ENCODE data around the gene NRDE2.
A peak's percentile ranks its signal among the peaks of the same experiment; 100 is the strongest.
"Not testable (repeated sequence)": the region's sequence is repeated elsewhere in the genome, so short reads cannot be mapped to it uniquely, and the experiment has no call there.

Gene NRDE2

DNA sequence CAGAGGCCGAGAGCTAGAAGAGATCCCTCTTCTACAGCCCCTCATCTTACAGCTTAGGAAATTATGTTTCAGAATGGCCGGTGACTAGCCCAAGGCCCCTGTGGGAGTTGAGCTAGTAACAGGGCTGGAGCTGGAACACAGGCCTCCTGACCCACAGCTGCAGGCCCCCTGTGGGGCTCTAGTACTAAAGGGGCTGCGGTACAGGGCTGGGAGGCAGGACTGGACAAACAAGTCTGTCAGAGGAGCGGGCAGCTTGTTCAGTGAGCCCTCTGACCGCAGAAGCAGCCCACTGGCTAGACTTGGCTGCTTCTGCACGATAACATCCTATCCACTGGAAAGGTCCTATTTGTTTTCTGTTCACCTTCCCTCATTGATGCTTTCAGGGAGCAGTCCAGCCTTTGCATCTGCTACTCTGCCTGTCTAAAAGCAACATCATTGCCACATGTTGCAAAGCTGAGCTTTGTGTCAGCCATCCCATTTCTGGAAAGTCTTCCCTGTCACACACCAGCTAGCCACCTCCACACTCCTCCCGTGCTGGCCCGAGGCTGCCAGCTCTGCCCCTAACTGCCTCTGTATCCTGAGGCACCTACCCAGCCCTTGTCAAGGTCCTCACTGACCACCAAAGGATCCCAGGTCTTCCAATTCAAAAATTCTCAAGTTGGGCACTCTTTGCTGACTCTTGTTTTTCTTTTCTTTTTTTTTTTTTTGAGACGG lies 65.1 kb downstream of the NRDE2 start:
- no peak overlapping the region for H3K4me3 ChIP-seq (replicated peaks; ENCODE audit: low read depth, low read length)
- TF ChIP-seq, protein P1, sequence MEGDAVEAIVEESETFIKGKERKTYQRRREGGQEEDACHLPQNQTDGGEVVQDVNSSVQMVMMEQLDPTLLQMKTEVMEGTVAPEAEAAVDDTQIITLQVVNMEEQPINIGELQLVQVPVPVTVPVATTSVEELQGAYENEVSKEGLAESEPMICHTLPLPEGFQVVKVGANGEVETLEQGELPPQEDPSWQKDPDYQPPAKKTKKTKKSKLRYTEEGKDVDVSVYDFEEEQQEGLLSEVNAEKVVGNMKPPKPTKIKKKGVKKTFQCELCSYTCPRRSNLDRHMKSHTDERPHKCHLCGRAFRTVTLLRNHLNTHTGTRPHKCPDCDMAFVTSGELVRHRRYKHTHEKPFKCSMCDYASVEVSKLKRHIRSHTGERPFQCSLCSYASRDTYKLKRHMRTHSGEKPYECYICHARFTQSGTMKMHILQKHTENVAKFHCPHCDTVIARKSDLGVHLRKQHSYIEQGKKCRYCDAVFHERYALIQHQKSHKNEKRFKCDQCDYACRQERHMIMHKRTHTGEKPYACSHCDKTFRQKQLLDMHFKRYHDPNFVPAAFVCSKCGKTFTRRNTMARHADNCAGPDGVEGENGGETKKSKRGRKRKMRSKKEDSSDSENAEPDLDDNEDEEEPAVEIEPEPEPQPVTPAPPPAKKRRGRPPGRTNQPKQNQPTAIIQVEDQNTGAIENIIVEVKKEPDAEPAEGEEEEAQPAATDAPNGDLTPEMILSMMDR (IDR thresholded peaks at IDR 0.05; ENCODE audit: low read depth, low read length, missing control alignments): no peak
- no peak for DNase-seq (ENCODE audit: extremely low read depth, low read depth)

DNA sequence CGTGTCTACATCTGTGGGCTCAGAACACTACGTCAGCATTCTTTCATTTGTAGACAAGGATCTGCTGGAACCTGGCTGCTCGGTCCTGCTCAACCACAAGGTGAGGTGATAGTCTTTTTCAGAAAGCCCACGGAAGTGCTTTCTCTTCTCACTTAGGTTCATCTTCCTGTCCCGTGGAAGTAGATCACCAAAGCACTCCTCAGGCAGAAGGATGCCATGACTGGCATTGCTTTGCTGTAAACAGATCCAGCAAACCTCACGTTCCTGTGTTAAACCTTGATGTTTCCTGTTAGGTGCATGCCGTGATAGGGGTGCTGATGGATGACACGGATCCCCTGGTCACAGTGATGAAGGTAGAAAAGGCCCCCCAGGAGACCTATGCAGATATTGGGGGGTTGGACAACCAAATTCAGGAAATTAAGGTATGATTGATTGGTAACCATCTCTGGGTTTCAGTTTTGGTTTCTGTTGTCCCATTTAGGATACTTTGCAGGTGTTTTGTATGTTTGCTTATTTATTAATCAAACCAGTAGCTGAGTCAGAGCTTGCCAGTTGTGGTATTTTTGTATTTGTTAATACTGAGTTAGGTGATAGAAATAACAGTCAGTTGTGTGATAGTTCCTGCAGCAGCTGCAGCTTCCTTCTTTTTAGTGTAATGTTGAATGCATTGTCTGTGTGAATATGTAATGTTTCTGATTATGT lies 67.8 kb downstream of the NRDE2 start:
- TF ChIP-seq, protein P1 (IDR thresholded peaks at IDR 0.05; ENCODE audit: low read depth, low read length, missing control alignments): no peak
- DNase-seq (ENCODE audit: extremely low read depth, low read depth): no peak
- no peak overlapping the region for H3K4me3 ChIP-seq (replicated peaks; ENCODE audit: low read depth, low read length)

DNA sequence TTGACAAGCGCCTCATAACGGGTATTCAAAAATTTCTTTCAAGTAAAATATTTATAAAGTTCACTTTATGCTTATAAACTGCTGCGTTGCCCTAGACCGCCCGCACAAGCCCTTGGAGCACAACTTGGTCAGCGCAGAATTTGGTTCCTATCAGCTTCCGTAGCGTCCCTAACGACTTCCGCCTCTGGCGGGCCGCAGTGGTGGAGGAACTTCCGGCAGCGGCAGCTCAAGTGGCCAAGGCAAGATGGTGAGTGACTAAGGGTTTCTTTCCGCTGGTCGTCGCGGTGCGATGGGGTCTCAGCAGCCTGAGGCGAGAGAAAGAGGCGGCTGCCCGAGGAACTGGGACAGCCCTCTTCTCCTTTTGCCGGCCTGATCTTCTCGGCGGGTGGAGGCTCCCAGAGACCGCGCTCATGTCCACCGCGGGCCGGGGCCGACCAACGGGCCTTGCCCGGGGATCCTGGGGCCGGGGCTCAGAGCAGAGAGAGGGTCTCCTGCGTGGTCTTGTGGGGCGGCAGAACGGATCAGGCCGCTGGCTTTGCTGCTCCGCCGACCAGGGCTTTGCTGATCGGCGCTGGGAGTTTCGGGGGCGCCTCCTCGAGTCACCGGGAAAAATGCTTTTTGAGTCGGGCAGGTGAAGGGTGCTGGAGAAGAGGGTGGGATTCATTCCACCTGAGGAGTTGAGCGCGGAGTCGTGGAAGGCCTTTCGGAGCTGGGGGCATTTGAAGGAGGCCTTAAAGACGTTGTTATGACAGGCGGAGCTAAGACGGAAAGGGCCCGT lies 75.2 kb downstream of the NRDE2 start, which contains the start of gene PSMC1:
Gene PSMC1 (plus strand): TSS at position 200 of the 778 bp plus-strand sequence. CDS start 45 bp downstream, at position 245.
- peak; percentile 84 for DNase-seq (ENCODE audit: extremely low read depth, low read depth)
- peak within 1 kb of the TSS; percentile 87 for H3K4me3 ChIP-seq (replicated peaks; ENCODE audit: low read depth, low read length)
- TF ChIP-seq, protein P1 (IDR thresholded peaks at IDR 0.05; ENCODE audit: low read depth, low read length, missing control alignments): no peak

DNA sequence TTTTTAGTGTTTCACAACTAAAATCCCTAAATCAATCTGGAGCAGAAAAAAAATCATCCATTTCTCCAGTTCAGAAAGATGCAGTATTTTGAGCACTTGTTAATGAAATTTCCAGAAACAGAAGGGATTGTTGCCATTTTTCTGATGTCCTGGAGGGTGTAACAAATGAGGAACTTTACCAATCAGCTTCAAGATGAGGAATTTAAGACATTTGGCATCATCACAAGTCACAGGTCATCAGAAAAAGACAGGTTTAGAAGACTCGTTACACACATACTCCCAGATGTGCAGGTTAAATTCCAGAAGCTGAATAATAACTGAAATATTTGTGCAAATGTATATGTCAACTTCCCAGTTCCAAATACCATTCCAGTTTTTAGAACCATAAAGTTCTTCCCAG lies 75.9 kb downstream of the NRDE2 start:
- TF ChIP-seq, protein P1 (IDR thresholded peaks at IDR 0.05; ENCODE audit: low read depth, low read length, missing control alignments): no peak
- no peak for DNase-seq (ENCODE audit: extremely low read depth, low read depth)
- peak overlapping the region; percentile 87 for H3K4me3 ChIP-seq (replicated peaks; ENCODE audit: low read depth, low read length)

DNA sequence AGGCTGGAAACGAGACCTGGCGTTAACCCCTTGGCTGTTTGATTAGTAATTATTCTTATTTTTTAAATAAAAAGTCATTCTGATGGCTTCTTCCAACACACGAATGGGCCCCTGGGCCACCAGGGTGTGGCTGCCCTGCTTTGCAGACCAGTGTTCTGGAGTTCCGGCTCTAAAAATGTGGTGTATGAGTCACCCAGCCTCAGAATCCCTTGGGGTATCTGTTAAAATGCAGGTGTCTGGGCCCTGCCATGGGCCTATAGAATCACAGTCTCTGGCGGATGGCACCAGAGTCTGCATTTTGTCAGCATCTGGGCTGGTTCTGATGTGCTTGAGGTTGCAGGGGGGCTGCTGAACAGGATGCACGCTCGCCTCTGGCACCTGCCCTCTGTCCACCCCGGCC lies 77.9 kb downstream of the NRDE2 start:
- DNase-seq (ENCODE audit: extremely low read depth, low read depth): no peak
- no peak overlapping the region for H3K4me3 ChIP-seq (replicated peaks; ENCODE audit: low read depth, low read length)
- TF ChIP-seq, protein P1 (IDR thresholded peaks at IDR 0.05; ENCODE audit: low read depth, low read length, missing control alignments): no peak

DNA sequence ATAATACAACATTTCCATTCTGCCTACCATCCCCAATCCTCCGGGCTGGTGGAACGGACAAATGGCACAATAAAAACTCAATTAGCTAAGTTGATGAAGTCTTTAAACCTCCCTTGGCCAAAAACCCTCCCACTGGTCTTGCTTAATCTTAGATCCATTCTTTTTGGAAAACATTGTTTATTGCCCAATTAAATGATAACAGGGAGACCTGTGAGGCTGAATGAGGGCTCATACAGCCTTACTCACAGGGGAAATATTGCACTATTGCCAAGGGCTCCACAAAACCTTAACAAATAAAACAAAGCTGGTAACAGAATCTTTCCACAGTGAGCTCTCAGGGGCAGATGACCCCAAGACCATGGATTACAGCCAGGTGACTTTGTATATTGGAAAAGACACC lies 83.1 kb downstream of the NRDE2 start:
- H3K4me3 ChIP-seq (replicated peaks; ENCODE audit: low read depth, low read length): no peak overlapping the region
- no peak for DNase-seq (ENCODE audit: extremely low read depth, low read depth)
- TF ChIP-seq, protein P1 (IDR thresholded peaks at IDR 0.05; ENCODE audit: low read depth, low read length, missing control alignments): no peak

DNA sequence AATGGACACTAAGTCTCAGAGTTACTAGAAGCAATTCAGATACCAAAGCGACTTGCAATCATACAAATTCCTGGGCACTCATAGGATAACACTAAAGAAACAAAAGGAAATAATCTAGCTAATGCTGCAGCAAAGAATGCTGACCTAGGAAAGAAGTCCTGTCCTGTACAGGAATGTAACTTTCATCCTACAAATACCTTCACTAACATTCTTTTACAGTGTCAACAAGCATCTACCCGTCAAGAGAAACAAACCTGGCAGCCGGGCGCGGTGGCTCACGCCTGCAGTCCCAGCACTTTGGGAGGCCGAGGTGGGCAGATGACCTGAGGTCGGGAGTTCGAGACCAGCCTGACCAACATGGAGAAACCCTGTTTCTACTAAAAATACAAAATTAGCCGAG lies 84.3 kb downstream of the NRDE2 start:
- not testable (repeated sequence) for H3K4me3 ChIP-seq (replicated peaks; ENCODE audit: low read depth, low read length); DNase-seq (ENCODE audit: extremely low read depth, low read depth)

All from HFF-Myc (cell line).